OCI-LY3 (cell line): ENCODE data around the gene ANP32A.

Source experiments
- EZH2phosphoT487 ChIP-seq: fragments of 200-600 bp; shearing (Covaris generic); IDR thresholded peaks from 2 replicates; pipeline ENCODE4 v1.6.1; 2018; ENCODE audit warnings: antibody characterized with exemption, mixed run types, low read depth
- TF ChIP-seq, protein P1 (sequence below): fragments of 200-600, 300-600 bp; sonication (generic); IDR thresholded peaks from 2 replicates; pipeline ENCODE4 v1.5.1; 2014; ENCODE audit warnings: antibody characterized with exemption, low read length, low read depth

DNA sequence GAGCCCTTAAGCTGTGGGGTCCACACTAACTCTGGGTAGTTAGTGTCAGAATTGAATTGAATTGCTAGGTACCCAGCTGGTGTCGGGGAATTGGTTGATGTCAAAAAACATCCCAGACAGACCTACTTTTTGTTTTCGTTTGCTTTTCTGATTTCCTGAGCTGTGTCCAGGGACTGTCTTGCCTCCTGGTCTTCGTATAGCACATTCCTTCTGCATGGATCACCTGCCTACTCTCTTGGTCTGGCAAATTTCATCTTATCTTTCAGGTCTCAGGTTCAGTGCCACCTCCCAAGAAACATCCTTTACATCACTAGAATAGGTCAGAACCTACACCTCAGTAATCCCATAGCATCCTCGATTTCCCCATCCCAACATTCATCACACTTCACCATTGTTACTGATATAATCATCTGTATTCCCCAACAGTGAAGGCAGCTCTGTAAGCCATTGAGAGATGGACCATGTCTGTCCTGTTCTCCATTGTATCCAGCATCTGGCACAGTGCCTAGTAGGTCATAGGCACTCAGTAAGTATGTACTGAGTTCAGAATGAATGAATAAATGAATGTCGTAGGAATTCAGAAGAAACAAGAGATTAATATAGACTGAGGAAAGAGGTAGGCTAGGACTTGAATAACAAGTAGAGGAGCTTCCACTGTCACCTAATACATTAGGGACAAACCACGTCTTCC lies 81.2 kb downstream of the ANP32A start:
- TF ChIP-seq, protein P1, sequence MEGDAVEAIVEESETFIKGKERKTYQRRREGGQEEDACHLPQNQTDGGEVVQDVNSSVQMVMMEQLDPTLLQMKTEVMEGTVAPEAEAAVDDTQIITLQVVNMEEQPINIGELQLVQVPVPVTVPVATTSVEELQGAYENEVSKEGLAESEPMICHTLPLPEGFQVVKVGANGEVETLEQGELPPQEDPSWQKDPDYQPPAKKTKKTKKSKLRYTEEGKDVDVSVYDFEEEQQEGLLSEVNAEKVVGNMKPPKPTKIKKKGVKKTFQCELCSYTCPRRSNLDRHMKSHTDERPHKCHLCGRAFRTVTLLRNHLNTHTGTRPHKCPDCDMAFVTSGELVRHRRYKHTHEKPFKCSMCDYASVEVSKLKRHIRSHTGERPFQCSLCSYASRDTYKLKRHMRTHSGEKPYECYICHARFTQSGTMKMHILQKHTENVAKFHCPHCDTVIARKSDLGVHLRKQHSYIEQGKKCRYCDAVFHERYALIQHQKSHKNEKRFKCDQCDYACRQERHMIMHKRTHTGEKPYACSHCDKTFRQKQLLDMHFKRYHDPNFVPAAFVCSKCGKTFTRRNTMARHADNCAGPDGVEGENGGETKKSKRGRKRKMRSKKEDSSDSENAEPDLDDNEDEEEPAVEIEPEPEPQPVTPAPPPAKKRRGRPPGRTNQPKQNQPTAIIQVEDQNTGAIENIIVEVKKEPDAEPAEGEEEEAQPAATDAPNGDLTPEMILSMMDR: no peak
- TF ChIP-seq EZH2phosphoT487: no peak
